ENCODE results near the gene CBX1.
"Not testable (repeated sequence)": the region's sequence is repeated elsewhere in the genome, so short reads cannot be mapped to it uniquely, and the experiment has no call there.

Gene CBX1

GRCh38 chr17:48100160-48100559 is 1.1 kb downstream of the CBX1 start:
- FAIRE-seq (no peak), DNase-seq (ENCODE audit: insufficient read length) (no peak)
- no peak for TF ChIP-seq POLR2AphosphoS5 (IDR thresholded peaks at IDR 0.05; ENCODE audit: low read depth, low read length)
- TF ChIP-seq TAF1 (IDR thresholded peaks at IDR 0.05; ENCODE audit: borderline replicate concordance, low read depth, low read length) = no peak
- no peak for TF ChIP-seq POLR2A (IDR thresholded peaks at IDR 0.05; ENCODE audit: low read depth, low read length)

GRCh38 chr17:48095611-48096010 is 5.7 kb downstream of the CBX1 start:
- TF ChIP-seq POLR2A (IDR thresholded peaks at IDR 0.05; ENCODE audit: low read depth, low read length) (no peak), TAF1 (IDR thresholded peaks at IDR 0.05; ENCODE audit: borderline replicate concordance, low read depth, low read length) (no peak), POLR2AphosphoS5 (IDR thresholded peaks at IDR 0.05; ENCODE audit: low read depth, low read length) (no peak)
- FAIRE-seq (no peak), DNase-seq (ENCODE audit: insufficient read length) (no peak)

DNA sequence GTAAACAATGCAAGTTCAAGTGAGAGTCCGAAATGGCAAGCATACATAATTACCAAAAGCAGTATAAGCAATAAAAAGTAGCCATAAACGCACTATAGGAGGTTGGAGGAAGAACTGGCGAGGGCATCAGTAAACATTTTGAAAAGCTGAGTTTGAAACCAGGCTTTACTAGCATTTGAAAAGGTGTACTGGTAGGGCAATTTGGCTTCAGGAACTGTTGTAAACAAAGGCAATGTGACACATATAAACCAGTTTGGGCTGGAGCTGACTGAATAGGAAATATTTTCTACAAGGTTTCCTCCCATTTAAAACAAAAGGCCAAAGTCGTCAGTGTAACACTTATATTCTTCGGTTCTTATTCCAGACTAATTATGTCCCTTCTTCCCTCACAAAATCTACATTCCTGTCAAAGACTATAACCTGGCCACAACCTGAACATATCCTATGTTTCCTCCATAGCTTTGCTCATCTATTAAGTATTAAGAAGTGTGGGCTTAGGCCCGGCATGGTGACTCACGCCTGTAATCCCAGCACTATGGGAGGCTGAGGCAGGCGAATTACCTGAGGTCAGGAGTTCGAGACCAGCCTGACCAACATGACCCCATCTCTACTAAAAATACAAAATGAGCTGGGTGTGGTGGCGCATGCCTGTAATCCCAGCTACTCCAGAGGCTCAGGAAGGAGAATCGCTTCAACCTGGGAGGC is 7.8 kb downstream of the CBX1 start:
- TF ChIP-seq TAF1 (IDR thresholded peaks at IDR 0.05; ENCODE audit: borderline replicate concordance, low read depth, low read length) (no peak), POLR2AphosphoS5 (IDR thresholded peaks at IDR 0.05; ENCODE audit: low read depth, low read length) (no peak), POLR2A (IDR thresholded peaks at IDR 0.05; ENCODE audit: low read depth, low read length) (no peak)
- FAIRE-seq (no peak), DNase-seq (ENCODE audit: insufficient read length) (no peak)

GRCh38 chr17:48084932-48085331 is 16.3 kb downstream of the CBX1 start:
- FAIRE-seq = no peak
- no peak for DNase-seq (ENCODE audit: insufficient read length)
- TF ChIP-seq POLR2A (IDR thresholded peaks at IDR 0.05; ENCODE audit: low read depth, low read length) (no peak), POLR2AphosphoS5 (IDR thresholded peaks at IDR 0.05; ENCODE audit: low read depth, low read length) (no peak), TAF1 (IDR thresholded peaks at IDR 0.05; ENCODE audit: borderline replicate concordance, low read depth, low read length) (no peak)

GRCh38 chr17:48081858-48082257 is 19.4 kb downstream of the CBX1 start:
- FAIRE-seq = no peak
- TF ChIP-seq POLR2A (IDR thresholded peaks at IDR 0.05; ENCODE audit: low read depth, low read length) (no peak), TAF1 (IDR thresholded peaks at IDR 0.05; ENCODE audit: borderline replicate concordance, low read depth, low read length) (no peak), POLR2AphosphoS5 (IDR thresholded peaks at IDR 0.05; ENCODE audit: low read depth, low read length) (no peak)
- no peak for DNase-seq (ENCODE audit: insufficient read length)

- not testable (repeated sequence) for DNase-seq (ENCODE audit: insufficient read length); FAIRE-seq
These were observed 24.1 kb downstream of the CBX1 start for GRCh38 chr17:48077152-48077551.

- FAIRE-seq = peak; percentile 14
- TF ChIP-seq POLR2A (IDR thresholded peaks at IDR 0.05; ENCODE audit: low read depth, low read length) (no peak), TAF1 (IDR thresholded peaks at IDR 0.05; ENCODE audit: borderline replicate concordance, low read depth, low read length) (no peak), POLR2AphosphoS5 (IDR thresholded peaks at IDR 0.05; ENCODE audit: low read depth, low read length) (no peak)
- no peak for DNase-seq (ENCODE audit: insufficient read length)
These were observed 26.8 kb downstream of the CBX1 start for GRCh38 chr17:48074322-48075081.

- not testable (repeated sequence) for FAIRE-seq; DNase-seq (ENCODE audit: insufficient read length)
These were observed 27.6 kb downstream of the CBX1 start for GRCh38 chr17:48073566-48074094.

- FAIRE-seq; DNase-seq (ENCODE audit: insufficient read length): not testable (repeated sequence)
These were observed 28.5 kb downstream of the CBX1 start for GRCh38 chr17:48072811-48073210.

- no peak for DNase-seq (ENCODE audit: insufficient read length)
- no peak for TF ChIP-seq POLR2A (IDR thresholded peaks at IDR 0.05; ENCODE audit: low read depth, low read length)
- no peak for TF ChIP-seq TAF1 (IDR thresholded peaks at IDR 0.05; ENCODE audit: borderline replicate concordance, low read depth, low read length)
- no peak for TF ChIP-seq POLR2AphosphoS5 (IDR thresholded peaks at IDR 0.05; ENCODE audit: low read depth, low read length)
- FAIRE-seq = no peak
These were observed 29.6 kb downstream of the CBX1 start for GRCh38 chr17:48071654-48072053.

GRCh38 chr17:48070195-48070594 is 31.1 kb downstream of the CBX1 start:
- DNase-seq (ENCODE audit: insufficient read length) (no peak), FAIRE-seq (no peak)
- TF ChIP-seq POLR2AphosphoS5 (IDR thresholded peaks at IDR 0.05; ENCODE audit: low read depth, low read length) (no peak), POLR2A (IDR thresholded peaks at IDR 0.05; ENCODE audit: low read depth, low read length) (no peak), TAF1 (IDR thresholded peaks at IDR 0.05; ENCODE audit: borderline replicate concordance, low read depth, low read length) (no peak)

- TF ChIP-seq POLR2A (IDR thresholded peaks at IDR 0.05; ENCODE audit: low read depth, low read length) = no peak
- TF ChIP-seq POLR2AphosphoS5 (IDR thresholded peaks at IDR 0.05; ENCODE audit: low read depth, low read length) = no peak
- no peak for FAIRE-seq
- no peak for DNase-seq (ENCODE audit: insufficient read length)
These were observed 32.8 kb downstream of the CBX1 start for GRCh38 chr17:48068491-48068961.

DNA sequence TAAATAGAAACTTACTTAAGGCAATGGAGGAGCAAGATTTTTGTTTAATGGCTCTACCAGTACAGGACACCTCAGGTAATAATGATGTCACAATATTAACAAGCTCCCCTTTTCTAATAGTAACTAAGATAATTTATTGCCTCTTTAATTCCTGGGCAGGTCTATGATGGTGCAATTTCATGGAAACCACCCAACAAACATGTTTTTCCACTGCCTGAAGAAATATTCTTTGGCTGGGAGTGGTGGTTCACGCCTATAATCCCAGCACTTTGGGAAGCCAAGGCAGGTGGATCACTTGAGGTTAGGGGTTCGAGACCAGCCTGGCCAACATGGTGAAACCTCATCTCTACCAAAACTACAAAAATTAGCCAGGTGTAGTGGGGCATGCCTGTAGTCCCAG is 33.5 kb downstream of the CBX1 start:
- not testable (repeated sequence) for FAIRE-seq; DNase-seq (ENCODE audit: insufficient read length)
